Osteoblast (primary cell): ENCODE measurements around the gene AP1AR. TPM values are rescaled to one million over a fixed set of nuclear protein-coding genes. Genes with fewer than 3 reads are reported as not detected.

Experiments used
- DNase-seq: peaks from one replicate; pipeline ENCODE4 v3.0.0; 2011; ENCODE audit warnings: low spot score, mixed read lengths; ENCODE audit not compliant: insufficient read length; ENCODE audit errors: missing footprints
- H2AFZ ChIP-seq: 2 replicates; pipeline ENCODE4 v1.6.0; 2011; ENCODE audit warnings: mild to moderate bottlenecking, low read length
- H3K27ac ChIP-seq: 2 replicates; pipeline ENCODE4 v1.5.1; 2011; ENCODE audit warnings: mild to moderate bottlenecking, low read depth, low read length, moderate library complexity
- H3K27me3 ChIP-seq: 2 replicates; pipeline ENCODE4 v1.6.0; 2012; ENCODE audit warnings: mild to moderate bottlenecking, control low read depth, inconsistent platforms, low read length, moderate library complexity; ENCODE audit not compliant: insufficient read depth
- H3K36me3 ChIP-seq: 2 replicates; pipeline ENCODE4 v1.5.1; 2011; ENCODE audit warnings: mild to moderate bottlenecking, low read length, control low read depth, moderate library complexity; ENCODE audit not compliant: insufficient read depth
- H3K4me1 ChIP-seq: 2 replicates; pipeline ENCODE4 v1.5.1; 2011; ENCODE audit warnings: mild to moderate bottlenecking, low read length, control low read depth, moderate library complexity; ENCODE audit not compliant: insufficient read depth
- H3K4me2 ChIP-seq: 2 replicates; pipeline ENCODE4 v1.6.0; 2011; ENCODE audit warnings: mild to moderate bottlenecking, low read length; ENCODE audit not compliant: insufficient read depth
- H3K4me3 ChIP-seq: fragments of 200-600 bp; sonication (generic); 3 replicates; pipeline ENCODE4 v1.5.1; 2012; ENCODE audit warnings: mild to moderate bottlenecking, low read length, inconsistent platforms; ENCODE audit not compliant: insufficient read depth
- H3K79me2 ChIP-seq: 2 replicates; pipeline ENCODE4 v1.6.0; 2012; ENCODE audit warnings: mild to moderate bottlenecking, low read length, control low read depth, inconsistent platforms; ENCODE audit not compliant: insufficient read depth
- H3K9me3 ChIP-seq: 2 replicates; pipeline ENCODE4 v1.5.1; 2011; ENCODE audit warnings: low read depth, low read length, control low read depth
- H4K20me1 ChIP-seq: 2 replicates; pipeline ENCODE4 v1.6.0; 2012; ENCODE audit warnings: mild to moderate bottlenecking, low read length, control low read depth; ENCODE audit not compliant: insufficient read depth
- total RNA-seq: library from RNA; depleted of rRNA; stranded (reverse); fragments of >200 nt; gene quantifications from 2 replicates; pipeline ENCODE4 v1.2.3, GENCODE V29; 2012
- TF ChIP-seq, protein P1 (sequence below): IDR thresholded peaks from 2 replicates; pipeline ENCODE4 v1.5.1; 2011; ENCODE audit warnings: mild to moderate bottlenecking, low read depth, low read length, moderate library complexity; ENCODE audit errors: extremely low read depth

The AP1AR gene
- 27.7 and 28.2 TPM in 2 replicates for total RNA-seq

DNA sequence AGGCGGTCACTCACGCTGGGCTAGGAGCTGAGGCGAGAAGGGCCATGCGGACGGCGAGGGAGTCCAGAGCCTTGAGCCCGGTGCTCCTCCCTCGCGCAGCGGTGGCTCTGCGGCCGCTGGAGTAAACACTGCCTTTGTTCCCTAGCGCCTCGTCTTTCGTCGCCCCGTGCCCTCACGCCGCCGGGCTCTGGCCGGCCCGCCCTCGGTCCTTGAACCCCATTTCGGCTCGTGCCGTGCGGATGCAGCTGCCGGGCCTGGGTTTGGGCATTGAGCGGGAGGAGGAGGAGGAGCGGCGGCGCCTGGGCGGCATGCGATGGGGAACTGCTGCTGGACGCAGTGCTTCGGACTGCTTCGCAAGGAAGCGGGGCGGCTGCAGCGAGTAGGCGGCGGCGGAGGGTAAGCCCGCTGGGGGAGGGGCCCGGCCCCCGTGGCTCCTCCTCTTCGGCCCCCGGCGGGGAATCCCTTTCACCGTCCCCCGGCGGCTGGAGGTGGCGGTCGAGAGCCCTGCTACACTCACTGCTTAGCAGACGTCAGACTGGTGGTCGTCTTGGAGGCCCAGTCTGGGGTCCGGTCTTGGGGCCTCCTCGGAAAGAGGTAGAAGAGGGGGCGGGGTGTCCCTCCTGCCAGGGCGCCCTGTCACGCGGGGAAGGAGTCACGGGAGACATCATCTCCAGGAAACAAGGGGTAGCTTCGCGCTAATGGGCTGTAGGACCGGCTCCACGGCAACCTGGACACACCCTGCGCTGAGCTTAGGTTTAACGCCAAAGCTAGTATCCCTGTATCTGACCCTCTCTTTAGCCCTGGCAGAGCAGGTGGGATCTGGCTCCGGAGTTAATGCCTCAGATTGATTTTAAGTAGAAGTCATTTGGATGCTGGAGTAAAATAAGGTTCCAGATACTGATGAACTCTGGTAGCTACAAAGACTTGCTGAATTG lies at the start of gene AP1AR:
AP1AR (plus strand) TSS at position 9 of the 935 bp plus-strand sequence; CDS start at position 314, 305 bp downstream.
- Histone ChIP-seq H3K36me3 (no peaks in the 10 kb centered on the region), H3K4me2 (peak within 1 kb of the TSS; percentile 96), H2AFZ (peak within 1 kb of the TSS; percentile 98), H3K4me3 (peak within 1 kb of the TSS; percentile 97), H3K79me2 (peaks cover 38% of the 10 kb centered on the region), H3K27me3 (no peaks in the 10 kb centered on the region), H3K9me3 (no peaks in the 10 kb centered on the region), H3K27ac (peak within 1 kb of the TSS; percentile 89), H4K20me1 (no peaks in the 10 kb centered on the region), H3K4me1 (peaks cover 20% of the 10 kb centered on the region)
- DNase-seq = peak; percentile 97
- TF ChIP-seq, protein P1, sequence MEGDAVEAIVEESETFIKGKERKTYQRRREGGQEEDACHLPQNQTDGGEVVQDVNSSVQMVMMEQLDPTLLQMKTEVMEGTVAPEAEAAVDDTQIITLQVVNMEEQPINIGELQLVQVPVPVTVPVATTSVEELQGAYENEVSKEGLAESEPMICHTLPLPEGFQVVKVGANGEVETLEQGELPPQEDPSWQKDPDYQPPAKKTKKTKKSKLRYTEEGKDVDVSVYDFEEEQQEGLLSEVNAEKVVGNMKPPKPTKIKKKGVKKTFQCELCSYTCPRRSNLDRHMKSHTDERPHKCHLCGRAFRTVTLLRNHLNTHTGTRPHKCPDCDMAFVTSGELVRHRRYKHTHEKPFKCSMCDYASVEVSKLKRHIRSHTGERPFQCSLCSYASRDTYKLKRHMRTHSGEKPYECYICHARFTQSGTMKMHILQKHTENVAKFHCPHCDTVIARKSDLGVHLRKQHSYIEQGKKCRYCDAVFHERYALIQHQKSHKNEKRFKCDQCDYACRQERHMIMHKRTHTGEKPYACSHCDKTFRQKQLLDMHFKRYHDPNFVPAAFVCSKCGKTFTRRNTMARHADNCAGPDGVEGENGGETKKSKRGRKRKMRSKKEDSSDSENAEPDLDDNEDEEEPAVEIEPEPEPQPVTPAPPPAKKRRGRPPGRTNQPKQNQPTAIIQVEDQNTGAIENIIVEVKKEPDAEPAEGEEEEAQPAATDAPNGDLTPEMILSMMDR = peak; percentile 29

DNA sequence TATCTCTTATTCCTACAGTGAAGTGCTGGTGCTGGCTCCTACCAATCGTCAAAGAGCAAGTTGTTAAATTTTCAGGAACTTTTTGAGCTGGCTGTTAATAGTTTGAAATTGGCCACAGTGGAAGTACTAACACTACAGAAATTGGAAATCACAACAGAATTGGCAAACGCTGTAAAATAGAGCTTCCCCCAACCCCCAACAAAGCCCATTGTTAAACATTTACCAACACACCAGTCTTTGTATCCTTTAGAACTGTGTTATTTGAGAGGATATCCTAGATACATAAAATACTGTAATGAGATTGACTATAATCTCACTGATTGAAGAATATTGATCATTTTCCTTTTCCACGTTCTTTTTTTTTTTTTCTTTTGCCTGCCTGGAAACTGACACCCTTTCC lies 49.0 kb upstream of the AP1AR start:
- no peaks in the 10 kb centered on the region for H3K9me3 ChIP-seq
- TF ChIP-seq, protein P1 = no peak
- H3K79me2 ChIP-seq = no peaks in the 10 kb centered on the region
- H2AFZ ChIP-seq = no peak overlapping the region
- H3K4me2 ChIP-seq = no peak overlapping the region
- DNase-seq = no peak
- no peaks in the 10 kb centered on the region for H4K20me1 ChIP-seq
- H3K27me3 ChIP-seq = no peaks in the 10 kb centered on the region
- H3K36me3 ChIP-seq = no peaks in the 10 kb centered on the region
- no peak overlapping the region for H3K4me3 ChIP-seq
- H3K4me1 ChIP-seq = no peaks in the 10 kb centered on the region
- no peak overlapping the region for H3K27ac ChIP-seq

DNA sequence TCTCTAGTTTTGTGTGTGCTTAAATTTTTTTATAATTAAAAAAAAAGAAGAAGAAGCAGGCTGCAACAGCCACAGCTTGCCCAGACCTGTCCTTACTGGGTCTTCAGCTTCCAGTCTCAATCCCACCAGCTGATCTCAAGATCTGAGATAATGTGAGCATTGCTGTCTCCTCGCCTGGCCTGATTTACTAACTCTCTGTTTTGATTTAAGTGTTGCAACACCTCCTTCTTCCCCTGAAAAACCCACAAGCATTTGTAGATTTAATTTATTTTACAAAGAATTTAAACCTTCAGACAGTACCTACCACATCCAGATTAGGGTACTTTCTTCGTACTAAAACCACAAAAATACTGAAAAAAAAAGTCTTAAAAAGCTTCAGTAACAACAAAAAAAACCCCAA lies 48.3 kb upstream of the AP1AR start:
- TF ChIP-seq, protein P1 = no peak
- H3K4me2 ChIP-seq = no peak overlapping the region
- H3K36me3 ChIP-seq = no peaks in the 10 kb centered on the region
- H3K27ac ChIP-seq = no peak overlapping the region
- H3K27me3 ChIP-seq = no peaks in the 10 kb centered on the region
- H3K79me2 ChIP-seq = no peaks in the 10 kb centered on the region
- no peaks in the 10 kb centered on the region for H3K4me1 ChIP-seq
- no peak overlapping the region for H3K4me3 ChIP-seq
- no peaks in the 10 kb centered on the region for H3K9me3 ChIP-seq
- no peak for DNase-seq
- no peak overlapping the region for H2AFZ ChIP-seq
- H4K20me1 ChIP-seq = no peaks in the 10 kb centered on the region

GRCh38 chr4:112184438-112184837 lies 47.1 kb upstream of the AP1AR start:
- no peaks in the 10 kb centered on the region for H3K27me3 ChIP-seq
- no peak overlapping the region for H3K4me3 ChIP-seq
- no peaks in the 10 kb centered on the region for H3K36me3 ChIP-seq
- no peaks in the 10 kb centered on the region for H4K20me1 ChIP-seq
- DNase-seq = no peak
- no peak overlapping the region for H3K4me2 ChIP-seq
- no peak overlapping the region for H3K27ac ChIP-seq
- no peak overlapping the region for H2AFZ ChIP-seq
- H3K9me3 ChIP-seq = no peaks in the 10 kb centered on the region
- TF ChIP-seq, protein P1 = no peak
- H3K4me1 ChIP-seq = no peaks in the 10 kb centered on the region
- H3K79me2 ChIP-seq = no peaks in the 10 kb centered on the region
